GM18517 (cell line): ENCODE results near the gene CMKLR1.

Source experiments
- ATAC-seq: cut with Tn5 transposase; IDR thresholded peaks from one replicate; pipeline ENCODE4 v1.9.1; 2021; ENCODE audit warnings: mild to moderate bottlenecking, moderate library complexity; ENCODE audit not compliant: unreplicated experiment

The CMKLR1 gene

DNA sequence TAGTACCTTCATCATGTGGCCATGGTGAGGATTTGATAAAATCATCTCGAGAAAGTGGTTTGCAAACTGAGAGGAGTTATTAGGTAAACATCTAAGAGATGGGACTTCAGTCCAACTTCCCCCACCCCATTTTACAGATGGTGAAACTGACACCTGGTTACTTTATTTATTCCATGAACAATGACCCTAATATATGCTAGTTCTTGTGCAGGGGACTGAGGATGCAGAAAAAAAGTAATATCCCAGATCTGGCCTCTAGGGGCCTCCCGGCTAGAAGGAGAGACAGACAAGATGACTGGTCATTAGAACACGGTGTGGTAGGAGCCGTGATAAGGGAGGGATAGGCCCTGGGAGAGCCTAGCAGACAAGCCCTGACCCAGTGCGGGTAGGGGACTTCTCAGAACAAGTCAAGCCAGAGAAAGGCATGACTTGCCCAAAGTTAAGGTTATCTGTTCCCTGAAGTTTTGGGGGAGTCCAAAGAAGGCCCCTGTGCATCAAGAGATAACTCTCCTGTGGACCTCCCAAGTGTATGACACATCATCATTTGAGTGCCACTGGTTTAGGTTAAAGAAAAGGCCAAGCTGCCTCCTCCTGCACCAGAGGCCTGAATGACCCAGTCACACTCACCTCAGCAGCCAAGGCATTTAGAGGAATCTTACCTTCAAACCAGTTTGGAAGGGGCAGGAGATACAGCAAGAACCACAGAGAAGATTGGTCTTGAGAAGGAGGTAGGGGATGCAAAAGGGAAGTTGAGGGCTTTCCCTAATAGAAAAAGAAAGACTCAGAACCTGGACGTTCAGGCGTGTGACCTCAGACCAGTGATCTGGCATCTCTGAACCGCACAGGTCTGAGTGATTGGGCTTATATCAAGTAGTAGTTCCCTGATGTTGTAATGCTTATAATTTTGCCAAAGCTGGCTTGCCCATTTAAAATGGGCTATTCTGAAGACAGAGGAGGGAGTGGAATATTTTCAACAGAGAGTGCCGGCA, 1.6 kb downstream of the CMKLR1 start:
- ATAC-seq, result no peak

DNA sequence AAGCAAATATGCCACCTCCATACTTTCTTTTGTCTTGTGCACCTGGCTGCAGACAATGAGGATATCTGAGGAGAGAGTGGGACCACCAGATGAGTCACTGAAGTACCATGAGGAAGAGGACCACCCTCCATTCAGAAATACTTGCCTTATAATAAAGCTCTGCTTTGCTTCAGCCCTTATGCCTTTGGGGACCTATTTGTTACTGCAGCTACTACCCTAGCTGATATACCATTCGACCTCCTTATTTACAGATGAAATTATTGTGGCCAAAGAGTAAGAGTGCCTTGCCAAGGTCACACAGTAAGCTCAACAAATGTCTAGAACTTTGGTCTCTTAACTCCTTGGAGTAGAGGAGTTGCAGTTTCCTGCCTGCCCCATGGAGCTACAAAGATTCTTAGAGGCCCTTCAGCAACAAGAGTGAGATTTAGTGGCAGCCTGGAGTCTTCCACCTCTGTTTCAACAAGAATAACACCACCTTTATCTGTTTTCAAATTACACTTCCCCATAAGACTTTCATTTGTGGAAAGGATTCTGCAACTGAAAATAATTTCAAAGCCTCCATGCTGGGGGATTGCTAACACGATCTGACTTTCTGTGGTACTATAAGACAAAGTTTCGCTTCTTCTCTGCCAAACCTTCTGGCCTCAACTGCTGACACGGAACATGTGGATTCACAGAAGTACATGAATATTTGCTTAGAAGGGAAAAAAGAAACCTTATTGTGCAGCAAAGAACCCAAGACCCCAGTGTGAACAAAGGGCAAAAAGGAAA, 3.6 kb downstream of the CMKLR1 start:
- peak; percentile 66 for ATAC-seq

DNA sequence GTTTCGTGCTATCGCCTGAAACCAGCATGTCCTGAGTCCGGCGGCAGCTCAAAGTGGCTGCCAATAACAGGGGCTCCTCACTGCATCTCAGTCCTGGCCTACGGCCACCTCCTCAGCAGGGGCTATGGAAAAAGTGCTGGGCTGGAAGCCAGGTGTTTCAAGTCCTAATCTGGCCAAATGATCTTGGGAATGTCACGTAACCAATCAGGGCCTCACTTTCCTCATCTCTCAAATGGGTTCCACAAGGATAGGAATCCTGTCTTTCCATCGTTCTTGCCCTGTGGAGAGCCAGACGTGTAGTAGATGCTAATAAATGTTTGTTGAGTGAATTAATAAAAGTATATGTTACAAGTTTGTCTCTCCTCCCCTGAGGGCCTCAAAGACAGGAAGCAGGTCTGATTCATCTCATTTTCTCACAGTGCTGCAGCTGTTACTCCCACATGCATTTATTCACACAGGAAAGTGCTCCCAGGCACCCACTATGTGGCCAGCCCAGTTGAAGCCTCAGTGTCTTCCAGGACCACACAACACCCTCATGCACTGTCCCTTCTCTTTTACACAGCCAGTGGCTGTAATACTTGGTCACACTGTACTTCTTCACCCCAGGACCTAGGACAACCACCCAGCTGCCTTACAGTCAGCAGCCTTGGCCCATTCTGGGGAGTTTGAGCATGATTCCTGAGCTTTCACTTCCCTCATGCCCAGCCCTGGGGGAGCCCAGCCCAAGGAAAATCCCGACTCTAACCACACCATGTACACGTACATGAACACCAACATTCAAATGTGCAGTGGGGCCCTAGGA, 5.0 kb downstream of the CMKLR1 start:
- peak; percentile 46 for ATAC-seq

DNA sequence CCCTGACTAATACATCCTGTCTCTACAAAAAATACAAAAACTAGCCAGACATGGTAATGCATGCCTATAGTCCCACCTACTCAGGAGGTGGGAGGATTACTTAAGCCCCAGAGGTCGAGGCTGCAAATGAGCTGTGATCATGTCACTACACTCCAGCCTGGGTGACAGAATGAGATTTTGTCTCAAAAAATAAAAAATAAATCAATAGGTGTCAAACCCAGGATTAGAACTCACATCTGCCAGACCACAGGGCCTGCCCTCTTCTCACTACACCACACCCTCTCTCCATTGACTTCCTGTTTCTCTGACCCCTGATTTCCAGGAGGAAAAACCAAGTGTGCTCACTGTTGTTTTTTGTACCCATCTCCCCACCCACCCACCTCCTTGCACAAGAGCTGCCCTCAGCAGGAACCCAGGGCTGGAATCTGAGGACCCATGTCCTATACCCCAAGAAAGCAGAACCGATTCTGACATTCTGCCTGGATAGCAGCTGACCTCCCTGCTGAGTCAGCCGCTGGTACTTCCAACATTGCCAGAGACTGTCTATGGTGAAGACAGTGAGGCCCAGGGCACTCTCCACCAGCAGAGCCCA, 6.2 kb downstream of the CMKLR1 start:
- ATAC-seq, result no peak

DNA sequence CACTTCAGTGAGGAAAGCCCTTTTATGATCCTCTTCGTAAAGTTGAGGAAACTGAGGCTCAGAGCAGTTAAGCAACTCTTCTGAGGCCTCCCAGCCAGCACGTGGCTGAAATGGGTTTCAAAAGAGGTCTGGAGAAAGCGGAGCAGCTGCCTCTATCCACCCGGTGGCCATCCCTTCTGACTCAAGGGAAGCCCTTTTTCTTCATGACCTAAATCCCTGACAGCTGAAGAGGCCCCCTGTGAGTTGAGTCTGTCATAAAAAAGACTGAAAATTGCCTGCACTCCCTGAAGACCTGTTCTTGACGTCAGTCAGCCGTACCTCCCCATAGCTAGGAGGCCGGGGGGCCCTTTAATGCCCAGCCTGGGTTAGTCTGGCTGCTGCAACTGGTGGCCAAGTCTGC, 10.7 kb downstream of the CMKLR1 start:
- no peak for ATAC-seq

DNA sequence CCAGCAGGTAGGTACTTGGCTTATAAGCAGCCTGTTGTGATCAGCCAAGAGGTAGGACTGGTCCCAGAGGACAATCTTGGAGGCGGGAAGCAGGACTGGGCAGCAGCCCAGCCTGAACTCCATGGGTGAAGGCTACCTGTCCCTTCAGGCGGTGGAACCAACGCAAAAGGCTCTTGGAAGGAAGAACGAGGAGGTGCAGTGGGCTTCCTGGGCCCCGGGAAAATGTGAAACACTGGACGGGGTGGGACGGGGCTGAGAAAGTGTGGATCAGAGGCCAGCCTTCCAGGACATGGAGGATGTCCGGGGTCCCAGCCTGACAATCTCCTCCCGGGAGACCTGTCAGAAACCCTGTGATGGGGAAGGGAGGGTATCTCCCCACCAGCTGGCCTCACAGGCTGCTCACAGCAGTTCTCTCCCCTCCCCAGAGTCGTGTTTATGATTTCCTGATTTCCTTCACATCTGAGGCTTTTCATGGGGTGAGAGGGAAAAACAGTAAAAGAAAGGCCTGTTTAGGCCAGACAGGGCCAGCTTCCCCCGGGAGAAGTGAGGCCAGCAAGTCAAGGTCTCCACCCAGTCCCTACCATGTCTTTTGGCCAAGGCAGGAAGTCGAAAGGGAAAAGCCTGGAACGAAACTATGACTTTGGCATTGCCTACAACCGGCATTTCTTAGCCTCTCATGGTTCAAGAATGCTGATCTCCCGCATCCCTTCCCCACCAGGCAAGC, 11.3 kb downstream of the CMKLR1 start:
- no peak for ATAC-seq

DNA sequence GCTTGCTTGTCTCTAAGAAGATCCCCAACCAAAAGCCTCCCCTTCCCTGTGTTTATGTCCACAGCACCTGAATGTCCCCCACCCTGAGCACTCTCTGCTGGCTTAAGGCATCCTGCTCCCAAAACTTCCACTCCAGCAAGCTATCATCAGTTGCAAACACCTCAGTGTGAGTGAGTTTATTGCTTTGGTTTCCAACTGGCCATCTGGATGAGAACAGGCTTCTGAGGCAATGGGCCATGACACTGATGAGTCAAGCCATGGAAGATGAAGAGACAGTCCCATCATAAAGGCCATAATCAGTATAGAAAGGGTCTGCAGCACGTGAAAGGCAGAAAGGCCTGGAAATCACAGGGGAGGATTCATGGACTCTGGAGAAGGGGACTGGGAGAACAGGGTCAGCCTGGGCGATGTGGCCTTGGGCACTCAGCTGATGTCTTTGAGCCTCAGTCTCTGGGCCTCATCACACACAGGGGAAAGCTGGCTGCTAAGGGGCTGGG, 12.8 kb downstream of the CMKLR1 start:
- no peak for ATAC-seq

DNA sequence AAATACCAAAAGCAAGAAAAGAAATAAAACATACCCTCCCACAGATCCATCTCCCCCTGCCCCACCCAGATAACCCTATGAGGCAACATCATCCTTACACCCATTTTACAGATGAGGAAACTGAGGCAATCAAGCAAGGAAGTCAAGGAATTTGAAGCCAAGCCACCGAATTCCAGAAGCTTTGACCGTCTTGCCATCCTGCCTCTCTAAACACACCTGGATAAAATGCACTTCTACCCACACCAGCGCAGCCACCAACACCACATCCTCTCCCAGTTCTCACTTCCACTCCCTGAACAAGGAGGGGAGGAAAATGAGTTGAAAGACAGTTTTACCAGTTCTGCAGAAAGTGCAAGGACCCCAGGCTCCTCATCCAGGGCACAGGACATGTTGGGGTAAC, 13.6 kb downstream of the CMKLR1 start:
- no peak for ATAC-seq

DNA sequence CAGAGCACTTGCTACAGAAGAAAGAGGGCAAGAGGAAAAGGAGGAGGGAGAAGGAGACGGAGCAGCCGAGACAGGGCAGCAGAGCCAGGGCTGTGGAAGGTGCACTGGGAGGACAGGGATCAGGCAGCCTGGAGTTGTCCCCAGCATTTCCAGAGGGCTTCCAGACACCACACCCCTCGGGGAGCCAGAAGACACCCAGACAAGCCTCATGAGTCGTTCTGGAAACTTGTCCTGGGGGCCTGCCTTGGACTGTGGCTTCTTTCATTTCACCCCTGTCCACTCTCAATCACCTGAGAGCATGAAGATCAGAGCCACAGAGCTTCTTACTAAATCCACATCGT, 14.1 kb downstream of the CMKLR1 start:
- ATAC-seq, result no peak

DNA sequence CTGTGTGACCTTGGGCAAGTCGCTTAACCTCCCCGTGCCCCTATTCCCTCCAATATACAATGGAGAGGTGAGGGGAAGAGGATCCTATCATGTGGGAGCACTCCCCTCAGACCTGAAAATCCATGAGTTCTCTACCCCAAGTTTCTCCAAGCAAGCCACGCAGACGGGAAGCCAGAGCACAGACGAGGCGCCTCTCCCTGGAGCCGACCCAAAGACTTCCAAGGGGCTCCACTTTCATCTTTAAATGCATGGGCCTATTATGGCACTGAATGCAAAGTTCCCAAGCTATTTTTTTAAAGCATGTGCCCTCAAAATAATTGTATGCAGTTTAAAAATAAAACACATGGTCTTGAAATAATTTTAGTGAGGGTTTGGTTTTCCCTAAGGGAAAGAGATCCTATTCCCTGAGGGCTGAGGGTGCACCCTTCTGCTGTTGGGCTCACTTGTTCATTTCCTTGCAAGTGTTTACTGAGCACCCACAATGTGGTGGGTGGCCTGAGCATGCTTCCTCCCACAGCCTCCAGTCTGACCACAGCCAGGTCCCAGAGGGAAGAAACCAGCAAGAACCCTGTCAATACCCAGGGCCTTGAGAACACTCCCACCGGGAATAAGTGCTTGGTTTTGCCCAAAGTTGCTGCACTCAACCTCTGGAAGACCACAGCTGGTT, 14.6 kb downstream of the CMKLR1 start:
- no peak for ATAC-seq

DNA sequence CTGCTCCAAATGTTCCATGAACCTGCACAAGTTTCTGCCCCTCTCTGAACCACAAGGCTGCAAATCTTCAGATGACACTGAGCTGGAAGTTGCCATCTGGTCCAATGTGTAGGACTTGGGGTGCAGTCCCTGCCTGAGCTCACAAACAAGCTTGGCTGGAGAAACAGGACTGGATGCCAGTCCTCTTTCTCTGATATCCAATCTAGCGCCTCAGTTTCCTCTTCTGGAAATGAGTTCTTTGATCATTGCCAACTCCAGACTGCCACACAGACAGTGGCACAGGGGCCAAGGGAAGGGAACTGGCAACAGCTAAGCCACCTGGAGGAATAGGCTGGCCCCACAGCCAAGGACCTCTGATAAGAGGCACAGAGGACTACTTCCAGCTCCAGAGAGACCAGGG, 15.5 kb downstream of the CMKLR1 start:
- ATAC-seq, result no peak

DNA sequence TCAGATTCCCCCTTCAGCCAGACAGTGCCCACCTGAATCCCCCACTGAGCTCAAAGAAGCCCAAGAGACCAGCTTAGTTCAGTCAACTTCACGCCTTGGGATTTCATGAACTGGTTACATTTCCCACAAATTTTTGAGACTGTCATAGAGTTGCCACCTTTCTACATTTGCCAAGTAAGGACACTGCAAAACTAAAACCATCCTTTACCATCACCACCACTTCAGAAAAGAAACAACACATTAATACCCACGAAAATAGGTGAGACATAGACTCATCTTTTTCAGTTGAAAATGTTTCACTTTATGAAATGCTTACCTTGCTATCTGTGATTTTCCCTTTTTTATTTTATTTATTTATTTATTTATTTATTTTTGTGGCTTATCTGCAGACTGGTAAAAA, 16.1 kb downstream of the CMKLR1 start:
- ATAC-seq, result no peak

DNA sequence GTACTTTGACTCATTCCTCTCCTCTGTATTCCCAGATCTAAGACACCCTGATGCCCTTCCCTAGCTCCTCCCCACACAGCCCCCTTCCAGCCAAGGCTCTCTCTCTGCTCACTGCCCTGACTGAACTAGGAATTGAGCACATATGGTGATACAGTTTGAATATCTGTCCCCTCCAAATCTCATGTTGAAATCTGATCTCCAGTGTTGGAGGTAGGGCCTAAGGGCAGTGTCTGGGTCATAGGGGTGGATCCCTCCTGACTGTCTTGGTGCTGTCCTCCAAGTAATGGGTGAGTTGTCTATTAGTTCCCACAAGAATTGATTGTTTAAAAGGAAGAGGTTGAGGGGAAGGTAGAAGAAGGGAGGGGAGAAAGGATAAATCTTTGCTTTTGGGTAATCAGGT, 17.4 kb downstream of the CMKLR1 start:
- no peak for ATAC-seq

DNA sequence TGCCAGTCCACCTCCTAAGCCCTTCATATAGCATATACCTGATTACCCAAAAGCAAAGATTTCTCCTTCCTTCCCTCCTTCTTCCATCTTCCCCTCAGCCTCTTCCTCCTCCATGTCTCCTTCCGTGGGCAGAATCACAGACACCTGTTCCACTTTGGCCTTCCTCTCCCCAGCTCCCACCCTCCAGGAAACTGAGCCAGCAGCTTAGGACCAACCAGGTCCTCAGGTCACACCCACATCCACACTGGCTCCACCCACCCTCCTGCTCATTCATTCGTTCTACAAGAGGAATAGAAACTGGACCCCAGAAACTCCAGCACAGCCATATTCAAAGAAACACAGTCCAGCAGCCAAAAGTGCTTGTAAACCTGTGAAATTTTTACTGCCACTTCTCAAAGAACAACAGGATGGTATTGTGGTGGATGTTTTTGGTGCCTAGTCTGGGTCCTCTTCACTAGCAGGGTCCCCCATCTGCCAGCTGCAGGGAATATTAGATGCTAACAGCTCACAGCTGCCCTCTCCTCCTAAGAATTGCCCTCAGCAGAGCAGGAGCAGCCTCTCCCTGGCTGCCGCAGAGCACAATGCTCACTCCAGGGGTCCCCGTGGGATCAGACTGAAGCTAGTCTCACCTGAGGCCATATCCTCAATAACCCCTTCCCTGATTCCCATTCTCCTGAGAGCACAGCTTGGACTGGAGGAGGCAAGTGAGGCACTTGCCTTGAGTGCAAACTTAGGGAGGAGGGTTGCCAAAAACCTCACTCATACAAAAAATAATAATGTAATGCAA, 18.4 kb downstream of the CMKLR1 start:
- ATAC-seq, result no peak

DNA sequence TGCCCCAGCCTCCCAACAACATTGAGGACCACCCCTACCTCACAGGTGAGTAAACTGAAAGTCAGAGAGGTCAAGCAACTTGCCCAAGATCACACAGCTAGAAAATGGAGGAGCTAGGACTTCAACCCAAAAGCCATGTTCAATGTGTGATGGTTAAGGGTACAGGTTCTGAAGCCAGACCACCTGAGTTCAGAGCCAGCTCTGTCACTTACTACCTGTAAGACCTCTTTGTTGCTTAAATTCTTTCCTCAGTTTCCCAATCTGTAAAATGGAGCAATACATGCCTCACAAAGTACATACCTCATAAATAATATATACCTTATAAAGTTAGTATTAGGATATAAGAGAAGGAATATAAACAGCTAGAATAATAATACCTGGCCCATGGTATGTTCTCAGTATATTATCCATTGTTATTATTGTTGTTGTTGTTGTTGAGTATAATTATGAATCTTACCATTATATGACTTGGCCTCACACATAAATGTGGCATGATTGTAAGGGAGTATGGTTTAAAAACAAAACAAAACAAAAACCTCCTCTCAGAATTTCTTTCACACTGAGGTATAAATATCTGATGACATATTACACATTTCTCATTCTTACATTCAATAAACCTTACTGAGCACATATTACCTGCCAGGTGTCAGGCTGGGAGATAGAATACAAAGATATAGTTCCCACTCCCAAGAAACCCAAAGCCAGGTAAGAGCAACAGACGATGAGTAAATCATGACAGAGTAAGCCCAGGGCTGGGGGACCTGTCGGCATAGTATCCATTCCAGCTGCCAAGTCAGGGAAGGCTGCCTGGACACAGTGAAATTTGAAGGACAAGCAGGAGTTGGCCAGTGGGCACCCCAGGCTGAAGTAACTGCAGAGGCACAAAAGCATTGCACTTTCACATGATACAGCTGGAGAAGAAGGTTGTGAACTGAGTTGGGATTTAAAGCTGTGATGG, 19.6 kb downstream of the CMKLR1 start:
- no peak for ATAC-seq

DNA sequence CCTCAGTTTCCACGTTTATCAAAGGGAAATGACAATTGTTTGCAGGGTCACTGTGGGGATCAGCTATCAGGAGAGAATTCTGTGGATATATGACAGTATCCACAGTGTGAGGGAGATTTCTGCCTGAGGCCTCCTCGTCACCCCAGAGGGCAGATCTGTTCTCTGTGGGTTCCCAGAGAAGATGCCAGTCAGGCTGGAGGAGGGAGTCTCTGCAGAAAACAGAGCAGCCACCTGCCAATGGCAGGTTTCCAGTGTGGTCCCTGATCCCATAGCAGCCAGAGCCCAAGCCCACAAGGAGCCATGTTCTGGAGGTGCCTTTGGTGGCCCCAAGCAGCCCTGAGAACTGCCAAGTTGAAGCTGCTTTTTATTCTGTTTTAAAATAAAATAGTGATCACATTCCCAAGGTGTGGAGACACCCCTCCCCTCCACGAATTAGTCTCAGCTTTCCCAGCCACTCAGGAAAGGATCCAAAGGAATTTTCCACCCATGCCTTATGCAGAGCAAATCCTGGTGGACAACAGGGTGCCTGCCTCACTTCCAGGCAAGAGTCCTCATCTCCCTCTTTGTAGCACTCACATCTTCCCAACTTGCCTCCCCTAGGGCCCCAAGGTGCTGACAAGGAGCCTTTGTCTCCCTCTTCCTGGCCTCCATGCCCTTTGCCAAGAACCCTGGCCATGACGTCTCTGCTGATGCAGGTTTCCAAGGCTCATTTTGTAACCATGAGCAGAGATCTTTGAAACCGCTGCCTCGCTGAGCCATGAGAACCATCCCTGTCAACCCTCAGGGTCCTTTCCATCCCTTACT, 20.4 kb downstream of the CMKLR1 start:
- no peak for ATAC-seq
